Esophagus squamous epithelium (tissue), 4 donors: ENCODE measurements around the gene BUD23.

Source experiments
- CTCF ChIP-seq, 6 experiments: fragments of 450-650 bp in 4 of 6; fragments of 200-600 bp in 2 of 6; sonication (generic) in 2 of 6; IDR thresholded peaks; one replicate each; pipeline ENCODE4 v1.5.1; 2016 to 2019; ENCODE audit warnings: antibody characterized with exemption in 6 of 6, mild to moderate bottlenecking in 4 of 6, moderate library complexity in 4 of 6
- POLR2A ChIP-seq, 4 donors: fragments of 450-650 bp; IDR thresholded peaks; one replicate each; pipeline ENCODE4 v1.6.1; 2017; ENCODE audit warnings: antibody characterized with exemption in 4 of 4, mild to moderate bottlenecking in 4 of 4, moderate library complexity in 3 of 4

DNA sequence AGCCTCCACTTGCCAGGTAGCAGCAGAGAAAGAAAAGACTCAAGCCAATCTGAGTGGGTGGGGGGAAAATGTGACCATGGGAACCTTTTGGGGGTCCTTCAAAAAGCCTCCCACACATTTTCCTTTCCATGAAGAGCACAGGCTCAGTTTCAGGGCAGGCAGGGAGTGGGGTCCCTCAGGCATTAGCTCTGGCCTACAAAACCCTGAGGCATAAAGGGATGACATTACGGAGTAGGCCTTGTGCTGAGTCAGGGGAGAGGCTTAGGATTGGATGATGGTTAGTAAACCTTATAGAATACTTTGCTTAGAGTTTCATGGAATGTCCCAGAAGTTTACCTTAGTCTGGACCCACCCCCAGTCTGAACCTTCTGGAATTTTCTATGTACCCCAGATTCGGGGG, 3.7 kb upstream of the BUD23 start:
- TF ChIP-seq CTCF (IDR thresholded peaks at IDR 0.05) (no peak), POLR2A (IDR thresholded peaks at IDR 0.05) (no peak)
